GM10266 (cell line): ENCODE results near the gene PNPLA3.

Experiments used
- DNase-seq: peaks from one replicate; pipeline ENCODE4 v3.0.0; 2012; ENCODE audit errors: extremely low spot score
- TF ChIP-seq, protein P1 (sequence below): IDR thresholded peaks from 2 replicates; pipeline ENCODE4 v1.5.1; 2012; ENCODE audit warnings: mild to moderate bottlenecking, low read depth; ENCODE audit not compliant: control insufficient read depth, insufficient read depth; ENCODE audit errors: missing control alignments

Gene PNPLA3

GRCh38 chr22:43881091-43882061 lies 42.2 kb upstream of the PNPLA3 start:
- no peak for DNase-seq
- TF ChIP-seq, protein P1, sequence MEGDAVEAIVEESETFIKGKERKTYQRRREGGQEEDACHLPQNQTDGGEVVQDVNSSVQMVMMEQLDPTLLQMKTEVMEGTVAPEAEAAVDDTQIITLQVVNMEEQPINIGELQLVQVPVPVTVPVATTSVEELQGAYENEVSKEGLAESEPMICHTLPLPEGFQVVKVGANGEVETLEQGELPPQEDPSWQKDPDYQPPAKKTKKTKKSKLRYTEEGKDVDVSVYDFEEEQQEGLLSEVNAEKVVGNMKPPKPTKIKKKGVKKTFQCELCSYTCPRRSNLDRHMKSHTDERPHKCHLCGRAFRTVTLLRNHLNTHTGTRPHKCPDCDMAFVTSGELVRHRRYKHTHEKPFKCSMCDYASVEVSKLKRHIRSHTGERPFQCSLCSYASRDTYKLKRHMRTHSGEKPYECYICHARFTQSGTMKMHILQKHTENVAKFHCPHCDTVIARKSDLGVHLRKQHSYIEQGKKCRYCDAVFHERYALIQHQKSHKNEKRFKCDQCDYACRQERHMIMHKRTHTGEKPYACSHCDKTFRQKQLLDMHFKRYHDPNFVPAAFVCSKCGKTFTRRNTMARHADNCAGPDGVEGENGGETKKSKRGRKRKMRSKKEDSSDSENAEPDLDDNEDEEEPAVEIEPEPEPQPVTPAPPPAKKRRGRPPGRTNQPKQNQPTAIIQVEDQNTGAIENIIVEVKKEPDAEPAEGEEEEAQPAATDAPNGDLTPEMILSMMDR = no peak

DNA sequence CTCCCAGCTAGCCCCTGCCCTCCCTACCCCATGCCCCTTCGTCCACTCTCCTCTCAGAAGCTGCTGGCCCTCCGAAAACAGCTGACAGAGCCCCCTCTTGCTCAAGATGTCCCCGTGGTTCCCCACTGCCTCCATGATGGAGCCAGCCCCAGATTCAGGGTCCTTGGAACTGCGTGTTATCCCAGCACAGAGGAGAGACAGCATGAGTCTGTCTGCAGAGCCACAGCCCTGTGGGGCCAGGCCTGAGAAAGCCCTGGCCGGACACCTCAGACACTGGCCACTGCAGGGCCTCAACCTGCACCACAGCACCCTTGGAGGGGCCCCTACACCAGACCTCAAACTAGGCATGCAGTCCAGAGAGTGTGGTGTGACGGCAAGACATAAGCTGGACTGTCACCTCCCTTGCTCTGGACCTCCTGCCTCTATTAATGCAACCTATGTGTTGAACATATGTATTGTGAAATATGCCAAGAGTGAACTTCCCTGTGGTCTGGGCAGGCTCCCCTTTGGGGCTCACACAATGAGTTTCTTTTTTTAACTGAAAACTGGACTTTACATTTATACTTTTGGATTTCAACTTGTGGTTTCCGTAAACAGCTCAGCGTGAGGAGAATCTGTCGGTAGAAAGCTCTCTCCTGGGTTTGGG lies 41.4 kb upstream of the PNPLA3 start:
- TF ChIP-seq, protein P1 = no peak
- DNase-seq = no peak

GRCh38 chr22:43883012-43883661 lies 40.5 kb upstream of the PNPLA3 start:
- TF ChIP-seq, protein P1 = peak; percentile 81
- DNase-seq = peak; percentile 84

DNA sequence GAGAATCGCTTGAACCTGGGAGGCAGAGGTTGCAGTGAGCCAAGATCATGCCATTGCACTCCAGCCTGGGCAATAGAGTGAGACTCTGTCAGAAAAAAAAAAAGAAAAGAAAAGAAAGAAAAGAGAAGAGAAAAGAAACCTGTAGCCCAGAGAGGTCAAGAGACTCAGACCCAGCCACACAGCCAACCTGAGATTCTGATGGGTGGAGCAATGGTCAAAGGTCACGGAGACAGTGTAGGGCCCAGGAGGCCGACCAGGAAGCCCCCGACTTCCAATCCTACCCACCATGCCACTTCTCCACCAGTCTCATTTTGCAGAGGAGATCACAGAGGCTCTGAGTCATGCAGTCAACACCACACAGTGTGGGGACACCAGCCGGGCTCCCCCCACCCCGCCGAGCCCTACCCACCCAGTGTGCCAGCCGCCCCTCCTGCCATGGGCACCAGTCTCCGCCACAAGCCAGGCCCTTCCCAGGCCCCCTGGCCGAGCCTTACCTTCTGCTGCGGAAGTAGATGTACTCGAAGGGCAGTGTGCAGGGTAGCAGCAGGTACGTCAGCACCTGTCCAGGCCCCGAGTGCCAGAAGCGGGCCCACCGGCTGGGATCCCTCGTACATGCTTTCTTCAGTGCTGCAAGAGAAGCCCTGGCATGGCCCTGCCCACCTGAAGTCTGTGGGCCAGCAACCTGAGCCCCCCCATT lies 39.7 kb upstream of the PNPLA3 start:
- TF ChIP-seq, protein P1 = no peak
- DNase-seq = no peak

DNA sequence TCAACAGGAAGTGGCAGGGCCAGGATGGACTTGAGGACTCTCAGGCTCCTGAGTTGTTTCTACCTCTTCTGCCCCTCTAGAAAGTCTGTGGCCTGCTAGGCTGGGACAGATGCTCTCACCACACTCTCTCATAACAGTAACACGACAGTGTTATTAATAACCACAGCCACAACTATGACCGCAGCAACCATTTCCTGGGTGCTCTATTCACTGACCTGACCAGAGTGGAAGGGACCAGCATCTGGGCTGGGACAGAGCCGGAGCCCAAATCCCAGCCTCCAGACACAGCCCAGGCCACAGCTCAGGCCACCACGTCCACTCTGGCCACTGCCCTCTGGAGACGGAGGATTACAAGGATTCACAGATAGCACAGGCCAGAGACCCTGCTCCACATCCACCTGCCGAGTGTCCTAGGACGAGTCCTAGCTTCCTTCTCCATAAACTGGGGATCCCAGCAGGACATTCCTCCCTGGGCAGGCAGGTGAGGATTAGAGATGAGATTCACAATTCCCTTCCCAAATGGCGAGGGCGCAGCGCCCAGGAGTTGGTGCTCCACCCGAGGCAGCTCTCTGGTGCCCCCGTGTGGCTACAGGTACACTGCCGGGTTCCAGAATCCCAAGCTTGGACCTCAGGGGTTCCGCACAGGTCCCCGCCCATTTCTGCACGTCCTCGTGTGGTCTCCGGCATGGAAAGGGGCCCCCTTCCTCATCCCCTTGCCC lies 38.8 kb upstream of the PNPLA3 start:
- TF ChIP-seq, protein P1 = peak; percentile 73
- DNase-seq = peak; percentile 82

GRCh38 chr22:43885319-43885671 lies 38.3 kb upstream of the PNPLA3 start:
- DNase-seq = no peak
- TF ChIP-seq, protein P1 = peak; percentile 3
